ENCODE results near the gene TPSAB1.

GRCh38 chr16:1201444-1201843, 39.1 kb upstream of the TPSAB1 start:
- no peak for TF ChIP-seq CTCF (IDR thresholded peaks at IDR 0.05)
- TF ChIP-seq POLR2A (IDR thresholded peaks at IDR 0.05): no peak
- no peak for TF ChIP-seq POLR2AphosphoS5 (IDR thresholded peaks at IDR 0.05)
- no peak for TF ChIP-seq EP300 (IDR thresholded peaks at IDR 0.05)

Data from upper lobe of left lung (tissue), 4 donors.